GM23338 (cell line): Measurements from ENCODE around the gene MTA1. TPM values are rescaled to one million over a fixed set of nuclear protein-coding genes. Genes with fewer than 3 reads are reported as not detected.

ENCODE experiments used
- ATAC-seq: fragments of 200-7000 bp; cut with Tn5 transposase; 3 replicates; pipeline ENCODE4 v1.9.1; 2020
- DNase-seq: peaks from one replicate; pipeline ENCODE4 v3.0.0-alpha.2; 2015; ENCODE audit warnings: low spot score
- H2AFZ ChIP-seq: fragments of 200-600 bp; sonication (generic); 2 replicates; pipeline ENCODE4 v1.8.0; 2016; ENCODE audit warnings: antibody characterized with exemption, mild to moderate bottlenecking, moderate library complexity
- H3F3A ChIP-seq: fragments of 200-600 bp; sonication (generic); replicated peaks from 2 replicates; pipeline ENCODE4 v1.8.0; 2017; ENCODE audit warnings: antibody characterized with exemption, mixed run types, low read depth
- H3K27ac ChIP-seq: fragments of 200-600 bp; sonication (generic); 2 replicates; pipeline ENCODE4 v1.6.1; 2016; ENCODE audit warnings: low read depth
- H3K27me3 ChIP-seq: fragments of 200-600 bp; sonication (generic); 2 replicates; pipeline ENCODE4 v1.8.0; 2016; ENCODE audit warnings: mild to moderate bottlenecking, mixed run types, moderate library complexity; ENCODE audit not compliant: insufficient read depth
- H3K36me3 ChIP-seq: fragments of 200-600 bp; sonication (generic); 2 replicates; pipeline ENCODE4 v1.8.0; 2016; ENCODE audit warnings: mild to moderate bottlenecking; ENCODE audit not compliant: insufficient read depth
- H3K4me1 ChIP-seq: fragments of 200-600 bp; sonication (generic); 2 replicates; pipeline ENCODE4 v1.8.0; 2016; ENCODE audit warnings: mild to moderate bottlenecking, moderate library complexity; ENCODE audit not compliant: insufficient read depth
- H3K4me2 ChIP-seq: fragments of 200-600 bp; sonication (generic); 2 replicates; pipeline ENCODE4 v1.7.1; 2017; ENCODE audit warnings: mixed run types
- H3K4me3 ChIP-seq: fragments of 200-600 bp; sonication (generic); 2 replicates; pipeline ENCODE4 v1.6.1; 2016; ENCODE audit warnings: mixed run types
- H3K79me2 ChIP-seq: fragments of 200-600 bp; sonication (generic); replicated peaks from 2 replicates; pipeline ENCODE4 v1.8.0; 2017; ENCODE audit warnings: mild to moderate bottlenecking; ENCODE audit not compliant: insufficient read depth
- H3K9me2 ChIP-seq: fragments of 200-600 bp; sonication (generic); 2 replicates; pipeline ENCODE4 v1.8.0; 2017; ENCODE audit not compliant: insufficient read depth
- H4K20me1 ChIP-seq: fragments of 200-600 bp; sonication (generic); replicated peaks from 2 replicates; pipeline ENCODE4 v1.8.0; 2017; ENCODE audit warnings: mild to moderate bottlenecking; ENCODE audit not compliant: insufficient read depth
- H3K27ac Mint-ChIP-seq: 2 replicates; pipeline ENCODE4 v1.8.0; 2020; ENCODE audit warnings: inconsistent platforms, mild to moderate bottlenecking, moderate library complexity, mixed read lengths
- H3K27me3 Mint-ChIP-seq: 3 replicates; pipeline ENCODE4 v1.8.0; 2022; ENCODE audit warnings: low read depth, mild to moderate bottlenecking, moderate library complexity, mixed read lengths, inconsistent platforms; ENCODE audit not compliant: insufficient read depth, poor library complexity
- H3K36me3 Mint-ChIP-seq: 3 replicates; pipeline ENCODE4 v1.8.0; 2021; ENCODE audit warnings: low read depth, mild to moderate bottlenecking, inconsistent platforms, moderate library complexity, mixed read lengths
- H3K4me1 Mint-ChIP-seq: 3 replicates; pipeline ENCODE4 v1.8.0; 2020; ENCODE audit warnings: mild to moderate bottlenecking, inconsistent platforms, mixed read lengths
- H3K4me3 Mint-ChIP-seq: 3 replicates; pipeline ENCODE4 v1.8.0; 2021; ENCODE audit warnings: moderate library complexity, mild to moderate bottlenecking, inconsistent platforms, mixed read lengths
- H3K9me3 Mint-ChIP-seq: 3 replicates; pipeline ENCODE4 v1.8.0; 2020; ENCODE audit warnings: moderate library complexity, mild to moderate bottlenecking, inconsistent platforms, mixed read lengths
- CREB1 ChIP-seq: fragments of 250-450 bp; sonication (Bioruptor Pico); IDR thresholded peaks from 2 replicates; pipeline ENCODE4 v1.5.0; 2020; ENCODE audit warnings: low read depth, mild to moderate bottlenecking, moderate library complexity
- EZH2 ChIP-seq: fragments of 200-600 bp; sonication (generic); IDR thresholded peaks from one replicate; pipeline ENCODE4 v1.8.0; 2017; ENCODE audit warnings: antibody characterized with exemption, mild to moderate bottlenecking, low read depth; ENCODE audit not compliant: unreplicated experiment
- EZH2phosphoT487 ChIP-seq: fragments of 200-600 bp; sonication (generic); IDR thresholded peaks from one replicate; pipeline ENCODE4 v1.8.1; 2018; ENCODE audit warnings: antibody characterized with exemption; ENCODE audit not compliant: unreplicated experiment
- JUNB ChIP-seq: IDR thresholded peaks from one replicate; pipeline ENCODE4 v1.6.1; 2016; ENCODE audit warnings: antibody characterized with exemption; ENCODE audit not compliant: unreplicated experiment
- NANOG ChIP-seq: IDR thresholded peaks from 2 replicates; pipeline ENCODE4 v1.6.1; 2016; ENCODE audit warnings: antibody characterized with exemption, borderline replicate concordance
- POLR2AphosphoS5 ChIP-seq: IDR thresholded peaks from 2 replicates; pipeline ENCODE4 v1.6.1; 2016; ENCODE audit warnings: antibody characterized with exemption, low read depth
- STAT1 ChIP-seq: IDR thresholded peaks from one replicate; pipeline ENCODE4 v1.6.1; 2016; ENCODE audit warnings: antibody characterized with exemption; ENCODE audit not compliant: unreplicated experiment
- ZNF114 ChIP-seq: fragments of 250-450 bp; sonication (Bioruptor Pico); IDR thresholded peaks from 2 replicates; pipeline ENCODE4 v1.5.0; 2020; ENCODE audit warnings: mild to moderate bottlenecking, moderate library complexity
- ZNF331 ChIP-seq: fragments of 250-450 bp; sonication (Bioruptor Pico); IDR thresholded peaks from 2 replicates; pipeline ENCODE4 v1.5.0; 2020; ENCODE audit warnings: low read depth, mild to moderate bottlenecking, moderate library complexity
- polyA plus RNA-seq: library from polyadenylated mRNA; unstranded; fragments of >200 nt; fragmentation: Nextera tagmentation; extraction: Ambion mirVana; gene quantifications from 2 replicates; pipeline ENCODE4 v1.2.1, GENCODE V29; 2016
- total RNA-seq: library from RNA; depleted of rRNA; stranded (reverse); fragments of >200 nt; shearing (Covaris generic); gene quantifications from 2 replicates; pipeline ENCODE4 v1.2.3, GENCODE V29; 2014
- TF ChIP-seq, protein P1 (sequence below): IDR thresholded peaks from 2 replicates; pipeline ENCODE4 v1.6.1; 2016; ENCODE audit warnings: antibody characterized with exemption
- TF ChIP-seq, protein P2 (sequence below), 2 experiments: fragments of 200-600 bp in 1 of 2; sonication (generic) in 1 of 2; conservative IDR thresholded peaks; 2 replicates each; pipeline versions ENCODE4 v1.5.1 to v1.6.1; 2016 to 2017; ENCODE audit warnings: antibody characterized with exemption in 2 of 2, low read depth in 2 of 2, mild to moderate bottlenecking in 2 of 2, moderate library complexity in 1 of 2
- TF ChIP-seq, protein P3 (sequence below): IDR thresholded peaks from one replicate; pipeline ENCODE4 v1.6.1; 2018; ENCODE audit warnings: antibody characterized with exemption; ENCODE audit not compliant: unreplicated experiment
- TF ChIP-seq, protein P4 (sequence below): fragments of 250-450 bp; sonication (Bioruptor Pico); IDR thresholded peaks from 2 replicates; pipeline ENCODE4 v1.5.0; 2020; ENCODE audit warnings: mild to moderate bottlenecking, moderate library complexity

Gene MTA1
- total and polyA plus RNA-seq, 2 experiments from 2014 or later: 53.3 to 126 TPM

DNA sequence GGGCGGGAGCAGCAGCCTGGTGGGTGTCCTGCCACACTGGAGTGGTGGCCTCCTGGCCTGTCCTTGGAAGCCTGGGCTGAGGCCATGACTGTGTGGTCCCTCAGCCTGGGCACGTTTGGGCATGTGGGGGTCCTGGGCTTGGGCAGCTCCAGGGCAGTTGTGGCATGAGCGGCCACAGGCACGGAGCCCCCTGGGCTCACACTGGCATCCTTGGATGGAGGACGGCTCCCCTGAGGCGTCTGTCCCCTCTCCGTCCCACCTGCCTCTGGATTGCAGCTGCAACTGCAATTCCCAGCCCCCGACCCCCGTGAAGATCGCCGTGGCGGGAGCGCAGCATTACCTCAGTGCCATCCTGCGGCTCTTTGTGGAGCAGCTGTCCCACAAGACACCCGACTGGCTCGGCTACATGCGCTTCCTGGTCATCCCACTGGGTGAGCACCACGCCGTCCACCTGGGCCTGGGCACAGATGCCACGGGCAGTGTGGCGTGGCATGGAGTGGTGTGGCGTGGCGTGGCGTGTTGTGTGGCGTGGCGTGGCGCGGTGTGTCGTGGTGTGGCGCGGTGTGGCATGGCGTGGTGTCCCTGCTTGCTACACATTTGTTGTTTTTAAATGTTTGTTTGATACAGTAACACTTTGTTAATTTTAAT, 36.4 kb upstream of the MTA1 start:
- Histone ChIP-seq H3K27me3 (no peaks in the 10 kb centered on the region), H3K4me1 (no peaks in the 10 kb centered on the region), H3K4me3 (no peak overlapping the region), H4K20me1 (no peaks in the 10 kb centered on the region), H3K79me2 (no peaks in the 10 kb centered on the region), H3F3A (0 out of 2 replicates have a peak, but pooled peaks cover 2% of the 10 kb centered on the region), H2AFZ (no peak overlapping the region), H3K36me3 (no peaks in the 10 kb centered on the region), H3K9me2 (no peaks in the 10 kb centered on the region), H3K27ac (no peak overlapping the region), H3K4me2 (no peak overlapping the region)
- Mint-ChIP-seq H3K9me3 (no peaks in the 10 kb centered on the region), H3K27me3 (peaks cover 4% of the 10 kb centered on the region), H3K27ac (no peak overlapping the region), H3K36me3 (peaks cover 15% of the 10 kb centered on the region), H3K4me3 (no peak overlapping the region), H3K4me1 (no peaks in the 10 kb centered on the region)
- DNase-seq (no peak), ATAC-seq (no peak)
- TF ChIP-seq, protein P1, sequence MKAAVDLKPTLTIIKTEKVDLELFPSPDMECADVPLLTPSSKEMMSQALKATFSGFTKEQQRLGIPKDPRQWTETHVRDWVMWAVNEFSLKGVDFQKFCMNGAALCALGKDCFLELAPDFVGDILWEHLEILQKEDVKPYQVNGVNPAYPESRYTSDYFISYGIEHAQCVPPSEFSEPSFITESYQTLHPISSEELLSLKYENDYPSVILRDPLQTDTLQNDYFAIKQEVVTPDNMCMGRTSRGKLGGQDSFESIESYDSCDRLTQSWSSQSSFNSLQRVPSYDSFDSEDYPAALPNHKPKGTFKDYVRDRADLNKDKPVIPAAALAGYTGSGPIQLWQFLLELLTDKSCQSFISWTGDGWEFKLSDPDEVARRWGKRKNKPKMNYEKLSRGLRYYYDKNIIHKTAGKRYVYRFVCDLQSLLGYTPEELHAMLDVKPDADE: no peak
- no peak for TF ChIP-seq POLR2AphosphoS5
- TF ChIP-seq EZH2phosphoT487: no peak
- TF ChIP-seq, protein P2, sequence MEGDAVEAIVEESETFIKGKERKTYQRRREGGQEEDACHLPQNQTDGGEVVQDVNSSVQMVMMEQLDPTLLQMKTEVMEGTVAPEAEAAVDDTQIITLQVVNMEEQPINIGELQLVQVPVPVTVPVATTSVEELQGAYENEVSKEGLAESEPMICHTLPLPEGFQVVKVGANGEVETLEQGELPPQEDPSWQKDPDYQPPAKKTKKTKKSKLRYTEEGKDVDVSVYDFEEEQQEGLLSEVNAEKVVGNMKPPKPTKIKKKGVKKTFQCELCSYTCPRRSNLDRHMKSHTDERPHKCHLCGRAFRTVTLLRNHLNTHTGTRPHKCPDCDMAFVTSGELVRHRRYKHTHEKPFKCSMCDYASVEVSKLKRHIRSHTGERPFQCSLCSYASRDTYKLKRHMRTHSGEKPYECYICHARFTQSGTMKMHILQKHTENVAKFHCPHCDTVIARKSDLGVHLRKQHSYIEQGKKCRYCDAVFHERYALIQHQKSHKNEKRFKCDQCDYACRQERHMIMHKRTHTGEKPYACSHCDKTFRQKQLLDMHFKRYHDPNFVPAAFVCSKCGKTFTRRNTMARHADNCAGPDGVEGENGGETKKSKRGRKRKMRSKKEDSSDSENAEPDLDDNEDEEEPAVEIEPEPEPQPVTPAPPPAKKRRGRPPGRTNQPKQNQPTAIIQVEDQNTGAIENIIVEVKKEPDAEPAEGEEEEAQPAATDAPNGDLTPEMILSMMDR (conservative IDR thresholded peaks at IDR 0.05; ENCODE audit: low read depth in 2 of 2): no peak
- TF ChIP-seq CREB1: no peak
- TF ChIP-seq, protein P3, sequence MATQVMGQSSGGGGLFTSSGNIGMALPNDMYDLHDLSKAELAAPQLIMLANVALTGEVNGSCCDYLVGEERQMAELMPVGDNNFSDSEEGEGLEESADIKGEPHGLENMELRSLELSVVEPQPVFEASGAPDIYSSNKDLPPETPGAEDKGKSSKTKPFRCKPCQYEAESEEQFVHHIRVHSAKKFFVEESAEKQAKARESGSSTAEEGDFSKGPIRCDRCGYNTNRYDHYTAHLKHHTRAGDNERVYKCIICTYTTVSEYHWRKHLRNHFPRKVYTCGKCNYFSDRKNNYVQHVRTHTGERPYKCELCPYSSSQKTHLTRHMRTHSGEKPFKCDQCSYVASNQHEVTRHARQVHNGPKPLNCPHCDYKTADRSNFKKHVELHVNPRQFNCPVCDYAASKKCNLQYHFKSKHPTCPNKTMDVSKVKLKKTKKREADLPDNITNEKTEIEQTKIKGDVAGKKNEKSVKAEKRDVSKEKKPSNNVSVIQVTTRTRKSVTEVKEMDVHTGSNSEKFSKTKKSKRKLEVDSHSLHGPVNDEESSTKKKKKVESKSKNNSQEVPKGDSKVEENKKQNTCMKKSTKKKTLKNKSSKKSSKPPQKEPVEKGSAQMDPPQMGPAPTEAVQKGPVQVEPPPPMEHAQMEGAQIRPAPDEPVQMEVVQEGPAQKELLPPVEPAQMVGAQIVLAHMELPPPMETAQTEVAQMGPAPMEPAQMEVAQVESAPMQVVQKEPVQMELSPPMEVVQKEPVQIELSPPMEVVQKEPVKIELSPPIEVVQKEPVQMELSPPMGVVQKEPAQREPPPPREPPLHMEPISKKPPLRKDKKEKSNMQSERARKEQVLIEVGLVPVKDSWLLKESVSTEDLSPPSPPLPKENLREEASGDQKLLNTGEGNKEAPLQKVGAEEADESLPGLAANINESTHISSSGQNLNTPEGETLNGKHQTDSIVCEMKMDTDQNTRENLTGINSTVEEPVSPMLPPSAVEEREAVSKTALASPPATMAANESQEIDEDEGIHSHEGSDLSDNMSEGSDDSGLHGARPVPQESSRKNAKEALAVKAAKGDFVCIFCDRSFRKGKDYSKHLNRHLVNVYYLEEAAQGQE: no peak
- TF ChIP-seq STAT1: no peak
- no peak for TF ChIP-seq ZNF114 (CRISPR knock-in tag)
- no peak for TF ChIP-seq ZNF331
- TF ChIP-seq EZH2: no peak
- TF ChIP-seq, protein P4, sequence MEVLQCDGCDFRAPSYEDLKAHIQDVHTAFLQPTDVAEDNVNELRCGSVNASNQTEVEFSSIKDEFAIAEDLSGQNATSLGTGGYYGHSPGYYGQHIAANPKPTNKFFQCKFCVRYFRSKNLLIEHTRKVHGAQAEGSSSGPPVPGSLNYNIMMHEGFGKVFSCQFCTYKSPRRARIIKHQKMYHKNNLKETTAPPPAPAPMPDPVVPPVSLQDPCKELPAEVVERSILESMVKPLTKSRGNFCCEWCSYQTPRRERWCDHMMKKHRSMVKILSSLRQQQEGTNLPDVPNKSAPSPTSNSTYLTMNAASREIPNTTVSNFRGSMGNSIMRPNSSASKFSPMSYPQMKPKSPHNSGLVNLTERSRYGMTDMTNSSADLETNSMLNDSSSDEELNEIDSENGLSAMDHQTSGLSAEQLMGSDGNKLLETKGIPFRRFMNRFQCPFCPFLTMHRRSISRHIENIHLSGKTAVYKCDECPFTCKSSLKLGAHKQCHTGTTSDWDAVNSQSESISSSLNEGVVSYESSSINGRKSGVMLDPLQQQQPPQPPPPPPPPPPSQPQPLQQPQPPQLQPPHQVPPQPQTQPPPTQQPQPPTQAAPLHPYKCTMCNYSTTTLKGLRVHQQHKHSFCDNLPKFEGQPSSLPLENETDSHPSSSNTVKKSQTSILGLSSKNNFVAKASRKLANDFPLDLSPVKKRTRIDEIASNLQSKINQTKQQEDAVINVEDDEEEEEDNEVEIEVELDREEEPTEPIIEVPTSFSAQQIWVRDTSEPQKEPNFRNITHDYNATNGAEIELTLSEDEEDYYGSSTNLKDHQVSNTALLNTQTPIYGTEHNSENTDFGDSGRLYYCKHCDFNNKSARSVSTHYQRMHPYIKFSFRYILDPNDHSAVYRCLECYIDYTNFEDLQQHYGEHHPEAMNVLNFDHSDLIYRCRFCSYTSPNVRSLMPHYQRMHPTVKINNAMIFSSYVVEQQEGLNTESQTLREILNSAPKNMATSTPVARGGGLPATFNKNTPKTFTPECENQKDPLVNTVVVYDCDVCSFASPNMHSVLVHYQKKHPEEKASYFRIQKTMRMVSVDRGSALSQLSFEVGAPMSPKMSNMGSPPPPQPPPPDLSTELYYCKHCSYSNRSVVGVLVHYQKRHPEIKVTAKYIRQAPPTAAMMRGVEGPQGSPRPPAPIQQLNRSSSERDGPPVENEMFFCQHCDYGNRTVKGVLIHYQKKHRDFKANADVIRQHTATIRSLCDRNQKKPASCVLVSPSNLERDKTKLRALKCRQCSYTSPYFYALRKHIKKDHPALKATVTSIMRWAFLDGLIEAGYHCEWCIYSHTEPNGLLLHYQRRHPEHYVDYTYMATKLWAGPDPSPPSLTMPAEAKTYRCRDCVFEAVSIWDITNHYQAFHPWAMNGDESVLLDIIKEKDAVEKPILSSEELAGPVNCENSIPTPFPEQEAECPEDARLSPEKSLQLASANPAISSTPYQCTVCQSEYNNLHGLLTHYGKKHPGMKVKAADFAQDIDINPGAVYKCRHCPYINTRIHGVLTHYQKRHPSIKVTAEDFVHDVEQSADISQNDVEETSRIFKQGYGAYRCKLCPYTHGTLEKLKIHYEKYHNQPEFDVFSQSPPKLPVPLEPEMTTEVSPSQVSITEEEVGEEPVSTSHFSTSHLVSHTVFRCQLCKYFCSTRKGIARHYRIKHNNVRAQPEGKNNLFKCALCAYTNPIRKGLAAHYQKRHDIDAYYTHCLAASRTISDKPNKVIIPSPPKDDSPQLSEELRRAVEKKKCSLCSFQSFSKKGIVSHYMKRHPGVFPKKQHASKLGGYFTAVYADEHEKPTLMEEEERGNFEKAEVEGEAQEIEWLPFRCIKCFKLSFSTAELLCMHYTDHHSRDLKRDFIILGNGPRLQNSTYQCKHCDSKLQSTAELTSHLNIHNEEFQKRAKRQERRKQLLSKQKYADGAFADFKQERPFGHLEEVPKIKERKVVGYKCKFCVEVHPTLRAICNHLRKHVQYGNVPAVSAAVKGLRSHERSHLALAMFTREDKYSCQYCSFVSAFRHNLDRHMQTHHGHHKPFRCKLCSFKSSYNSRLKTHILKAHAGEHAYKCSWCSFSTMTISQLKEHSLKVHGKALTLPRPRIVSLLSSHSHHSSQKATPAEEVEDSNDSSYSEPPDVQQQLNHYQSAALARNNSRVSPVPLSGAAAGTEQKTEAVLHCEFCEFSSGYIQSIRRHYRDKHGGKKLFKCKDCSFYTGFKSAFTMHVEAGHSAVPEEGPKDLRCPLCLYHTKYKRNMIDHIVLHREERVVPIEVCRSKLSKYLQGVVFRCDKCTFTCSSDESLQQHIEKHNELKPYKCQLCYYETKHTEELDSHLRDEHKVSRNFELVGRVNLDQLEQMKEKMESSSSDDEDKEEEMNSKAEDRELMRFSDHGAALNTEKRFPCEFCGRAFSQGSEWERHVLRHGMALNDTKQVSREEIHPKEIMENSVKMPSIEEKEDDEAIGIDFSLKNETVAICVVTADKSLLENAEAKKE (CRISPR knock-in tag): no peak
- TF ChIP-seq NANOG: no peak
- TF ChIP-seq JUNB: no peak
